K562 (cell line): ENCODE data around the gene CRYGA.
"Not testable (repeated sequence)": the region's sequence is repeated elsewhere in the genome, so short reads cannot be mapped to it uniquely, and the experiment has no call there.

Experiments used
- BRCA1 ChIP-seq, 2 experiments: fragments of 450-650 bp in 1 of 2; sonication (generic) in 1 of 2; formaldehyde crosslinking in 1 of 2; IDR thresholded peaks; 2 replicates each; pipeline versions ENCODE4 v1.5.0 to v1.6.1; 2017 to 2020; ENCODE audit warnings: mild to moderate bottlenecking in 1 of 2, missing genetic modification reagents in 1 of 2
- CHD2 ChIP-seq: IDR thresholded peaks from 2 replicates; pipeline ENCODE4 v1.6.1; 2011; ENCODE audit warnings: low read depth, low read length
- CTCF ChIP-seq, 3 experiments: IDR thresholded peaks in 2 of 3; conservative IDR thresholded peaks in 1 of 3; 2 replicates each; pipeline ENCODE4 v1.5.1; 2011 to 2012; ENCODE audit warnings: low read length in 3 of 3, mild to moderate bottlenecking in 3 of 3, control low read depth in 2 of 3, improper control_type of control experiment in 1 of 3, inconsistent platforms in 1 of 3, low read depth in 1 of 3, mixed read lengths in 1 of 3, moderate library complexity in 1 of 3; ENCODE audit not compliant: insufficient read depth in 2 of 3
- ETV5 ChIP-seq: sonication (generic); formaldehyde crosslinking; IDR thresholded peaks from 2 replicates; pipeline ENCODE4 v1.4.0; 2020; ENCODE audit warnings: low read depth, mild to moderate bottlenecking, missing genetic modification reagents
- NFRKB ChIP-seq: fragments of 450-650 bp; IDR thresholded peaks from 2 replicates; pipeline ENCODE4 v1.6.1; 2016; ENCODE audit warnings: low read depth
- PRPF4 ChIP-seq: fragments of 200-400 bp; formaldehyde crosslinking; IDR thresholded peaks from one replicate; pipeline ENCODE4 v1.6.1; 2017; ENCODE audit warnings: low read length, low read depth, mild to moderate bottlenecking; ENCODE audit not compliant: insufficient read depth, poor library complexity, severe bottlenecking
- RBFOX2 ChIP-seq: fragments of 200-400 bp; formaldehyde crosslinking; IDR thresholded peaks from 2 replicates; pipeline ENCODE4 v1.6.1; 2017; ENCODE audit warnings: low read depth, mild to moderate bottlenecking, low read length, moderate library complexity
- U2AF2 ChIP-seq: fragments of 200-400 bp; formaldehyde crosslinking; optimal IDR thresholded peaks from 2 replicates; pipeline ENCODE3; 2017; ENCODE audit warnings: low read depth, mild to moderate bottlenecking, low read length
- USF2 ChIP-seq: sonication (generic); formaldehyde crosslinking; IDR thresholded peaks from 2 replicates; pipeline ENCODE4 v1.5.0; 2020; ENCODE audit warnings: missing genetic modification reagents

GRCh38 chr2:208112273-208112745 is 51.1 kb downstream of the CRYGA start:
- TF ChIP-seq ETV5 (CRISPR knock-in tag); USF2 (CRISPR knock-in tag); RBFOX2; CHD2; BRCA1 (IDR thresholded peaks at IDR 0.05); BRCA1 (CRISPR knock-in tag; IDR thresholded peaks at IDR 0.05); PRPF4; CTCF (IDR thresholded peaks at IDR 0.05 in 2 of 3, conservative IDR thresholded peaks at IDR 0.05 in 1 of 3; ENCODE audit: insufficient read depth in 2 of 3, low read depth in 1 of 3, low read length in 3 of 3); U2AF2; NFRKB: not testable (repeated sequence)
